Left hindlimb (tissue), 1 donor: ENCODE measurements around the gene GJC2.

Experiments used
- DNase-seq: peaks from one replicate; pipeline ENCODE4 v3.0.0-alpha.2; 2018

The GJC2 gene

DNA sequence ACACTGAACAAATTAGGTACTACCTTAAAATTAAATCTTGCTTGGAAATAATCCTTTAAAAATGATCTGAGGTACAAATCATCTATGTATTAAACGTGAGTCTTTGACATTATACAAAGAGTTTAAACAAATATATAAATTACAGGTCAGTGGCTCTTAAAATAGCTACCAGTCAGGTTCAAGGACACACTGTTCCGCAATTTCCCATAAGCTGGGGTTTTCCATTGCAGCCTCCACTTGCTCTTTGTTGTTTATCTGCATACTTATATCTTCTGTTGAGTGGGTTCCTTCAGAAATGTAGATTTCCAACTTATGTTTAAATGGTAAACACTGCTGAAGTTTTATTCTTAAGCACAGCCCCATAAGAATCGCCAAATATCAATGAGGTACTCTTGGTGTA, 34.9 kb upstream of the GJC2 start:
- no peak for DNase-seq

DNA sequence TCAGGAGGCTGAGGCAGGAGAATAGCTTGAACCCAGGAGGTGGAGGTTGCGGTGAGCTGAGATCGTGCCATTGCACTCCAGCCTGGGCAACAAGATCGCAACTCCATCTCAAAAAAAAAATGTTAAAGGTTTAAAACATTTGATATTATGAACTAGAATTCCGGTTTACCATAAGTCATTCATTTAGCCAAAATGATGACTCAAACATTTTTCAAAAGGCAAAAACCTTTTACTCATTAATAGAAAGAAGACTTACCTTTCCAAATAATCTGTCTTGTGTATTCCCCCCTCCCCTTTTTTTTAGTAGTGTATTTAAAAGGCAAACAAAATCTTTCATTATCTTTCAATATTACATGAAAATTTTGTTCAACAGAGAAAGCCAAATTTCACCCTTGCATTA, 32.4 kb upstream of the GJC2 start:
- no peak for DNase-seq

DNA sequence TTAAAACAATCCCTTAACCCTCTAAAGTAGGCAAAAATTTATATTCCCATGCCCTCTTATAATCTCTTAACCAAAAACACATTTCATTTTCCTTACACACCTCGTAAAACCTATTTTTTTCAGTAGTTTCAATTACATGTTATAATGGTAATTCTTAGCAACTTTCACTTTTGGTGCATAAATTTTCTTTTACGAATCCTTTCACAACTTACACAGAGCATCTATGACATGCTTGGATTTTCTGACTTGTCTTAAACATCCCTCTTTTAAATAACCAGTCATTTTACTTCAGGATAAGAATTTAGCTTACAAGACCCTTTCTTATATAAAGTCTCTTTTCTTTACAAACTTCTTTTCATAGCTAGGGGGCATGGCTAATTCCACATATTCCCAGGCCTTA, 31.7 kb upstream of the GJC2 start:
- DNase-seq = no peak

DNA sequence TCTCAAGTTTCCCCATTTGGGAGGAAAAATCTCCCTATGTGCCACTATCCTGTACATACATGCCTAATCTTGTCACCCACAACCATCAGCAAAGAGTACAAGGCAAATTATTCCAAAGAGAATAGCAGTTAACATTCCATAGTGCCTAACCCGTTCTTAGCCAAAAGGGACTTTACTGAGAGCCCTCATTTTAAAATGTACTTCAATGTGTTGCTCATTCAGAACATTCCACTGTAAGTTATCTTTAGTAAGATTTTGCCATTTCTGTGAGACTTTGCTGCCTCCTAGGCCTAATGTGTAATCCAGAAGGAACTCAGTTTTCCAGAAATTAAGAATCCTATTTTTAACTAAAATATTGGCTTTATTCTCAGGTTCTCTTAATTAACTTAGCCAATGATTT, 29.4 kb upstream of the GJC2 start:
- no peak for DNase-seq

DNA sequence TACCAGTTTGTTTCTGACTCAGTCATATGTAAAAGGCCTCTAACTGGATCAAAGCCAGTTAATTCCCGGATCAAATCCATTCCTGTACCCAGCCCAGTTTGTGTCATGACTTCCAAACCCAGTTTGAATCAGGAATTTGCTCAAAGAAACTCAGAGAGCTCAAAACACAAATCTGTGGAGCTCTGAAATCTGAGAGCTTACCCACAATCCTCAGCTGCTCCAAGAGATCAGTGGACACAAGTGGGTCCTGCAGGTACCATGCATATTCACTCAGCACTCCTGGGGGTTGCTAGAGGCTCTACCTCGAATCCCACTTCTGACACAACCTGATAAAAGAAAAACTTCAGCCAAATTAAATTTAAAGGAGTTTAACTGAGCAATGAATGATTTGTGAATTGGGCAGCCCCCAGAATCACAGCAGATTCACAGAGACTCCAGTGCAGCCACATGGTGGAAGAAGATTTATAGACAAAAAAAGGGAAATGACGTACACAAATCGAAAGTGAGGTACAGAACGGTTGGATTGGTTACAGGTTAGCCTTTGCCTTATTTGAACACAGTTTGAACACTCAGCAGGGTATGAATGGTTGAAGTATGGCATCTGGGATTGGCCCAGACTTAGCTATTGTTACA, 28.8 kb upstream of the GJC2 start:
- DNase-seq = no peak

DNA sequence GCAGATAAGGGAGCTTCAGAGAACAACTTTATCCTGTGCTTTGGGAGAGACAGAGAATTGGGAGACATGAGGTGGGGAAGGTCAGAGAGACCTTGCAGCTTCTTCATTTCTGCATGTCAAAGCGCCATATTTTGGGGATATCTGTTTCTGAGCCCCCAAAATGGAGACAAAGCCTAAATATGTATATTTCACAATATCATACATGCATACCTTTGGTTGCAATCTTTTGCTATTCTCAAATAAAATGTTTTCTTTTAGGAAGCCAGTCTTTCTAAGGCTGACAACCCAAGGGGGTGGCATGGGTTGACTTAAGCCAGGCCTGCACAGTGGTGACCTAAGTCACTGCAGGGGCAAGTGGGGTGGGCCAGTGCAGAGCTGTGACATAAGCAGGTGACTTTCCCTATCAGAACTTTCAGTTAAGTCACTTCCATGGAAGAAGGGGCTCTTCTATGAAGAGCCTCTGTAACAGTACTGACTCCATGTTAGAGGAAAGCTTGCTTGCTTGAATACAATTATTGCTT, 26.7 kb upstream of the GJC2 start:
- no peak for DNase-seq

DNA sequence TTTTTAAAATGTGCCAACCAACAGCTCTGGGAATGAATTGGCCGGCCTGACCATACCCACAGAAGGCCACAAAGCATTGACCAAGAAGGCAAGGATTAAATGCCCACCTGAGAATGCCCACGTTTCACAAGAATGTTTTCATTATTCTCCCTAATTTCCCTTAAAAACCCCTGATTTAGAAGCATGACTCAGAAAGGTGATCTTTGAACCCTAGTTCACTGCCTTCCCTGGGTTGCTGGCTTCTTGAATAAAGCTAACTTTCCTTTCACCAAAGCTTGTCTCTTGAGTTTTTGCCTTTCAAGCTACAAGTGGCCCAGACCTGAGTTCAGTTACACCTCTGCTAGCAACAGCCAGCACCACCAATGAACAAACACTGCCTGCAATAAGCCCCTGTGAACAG, 26.2 kb upstream of the GJC2 start:
- DNase-seq = no peak

DNA sequence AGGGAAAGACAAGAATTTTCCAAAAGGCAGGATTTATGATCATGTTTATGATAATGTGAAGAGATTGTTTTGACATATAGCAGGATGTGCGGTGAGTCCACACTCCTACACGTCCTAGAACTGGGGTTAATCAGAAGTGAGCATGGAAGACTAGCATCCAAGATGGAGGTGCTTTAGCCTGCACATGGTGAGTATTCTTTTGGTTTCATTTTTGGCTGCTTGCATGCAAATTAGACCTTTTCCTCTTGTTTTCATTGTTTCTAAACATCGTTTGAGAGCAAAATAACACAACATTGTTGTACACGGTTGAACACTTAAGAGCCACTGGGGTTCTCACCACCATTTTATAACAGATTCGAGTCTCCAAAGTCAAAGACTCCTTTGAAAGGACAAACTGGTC, 24.5 kb upstream of the GJC2 start:
- DNase-seq = no peak

DNA sequence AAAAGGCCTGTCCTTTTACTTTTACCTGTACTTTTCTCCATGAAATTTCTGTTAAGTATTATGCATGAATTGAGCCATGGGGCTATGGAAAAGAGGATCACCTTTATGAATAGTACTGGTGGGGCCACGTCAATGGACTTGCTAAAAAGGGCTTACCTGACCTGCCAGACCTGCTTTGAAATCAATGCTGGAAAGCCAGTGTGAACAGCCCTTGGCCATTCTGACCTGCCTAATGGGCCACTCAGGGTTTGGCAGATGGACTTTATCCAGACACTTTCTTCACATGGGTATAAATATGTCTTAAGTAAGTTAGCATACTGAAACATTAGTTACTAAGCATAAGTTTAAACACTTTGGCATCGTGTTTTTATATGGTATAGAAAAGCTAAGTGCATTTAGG, 18.0 kb upstream of the GJC2 start:
- no peak for DNase-seq

DNA sequence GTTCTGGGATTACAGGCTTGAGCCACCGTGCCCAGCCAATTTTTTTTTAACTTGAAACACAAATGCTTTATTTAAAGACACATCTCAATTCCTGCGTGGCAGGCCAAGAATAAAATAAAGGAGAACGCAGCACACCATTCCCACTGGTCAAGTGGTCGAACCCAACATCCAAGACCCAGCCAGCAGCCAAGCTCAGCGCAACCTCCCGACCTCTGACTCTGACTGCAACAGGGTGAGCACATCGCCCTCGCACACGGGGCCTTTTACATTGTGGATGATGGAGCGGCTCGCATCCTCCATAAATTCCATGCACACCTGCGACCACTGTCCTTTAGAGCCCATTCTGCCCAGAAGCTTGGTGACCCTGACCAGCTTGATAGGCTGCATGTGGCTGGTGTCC, 15.1 kb upstream of the GJC2 start:
- no peak for DNase-seq

DNA sequence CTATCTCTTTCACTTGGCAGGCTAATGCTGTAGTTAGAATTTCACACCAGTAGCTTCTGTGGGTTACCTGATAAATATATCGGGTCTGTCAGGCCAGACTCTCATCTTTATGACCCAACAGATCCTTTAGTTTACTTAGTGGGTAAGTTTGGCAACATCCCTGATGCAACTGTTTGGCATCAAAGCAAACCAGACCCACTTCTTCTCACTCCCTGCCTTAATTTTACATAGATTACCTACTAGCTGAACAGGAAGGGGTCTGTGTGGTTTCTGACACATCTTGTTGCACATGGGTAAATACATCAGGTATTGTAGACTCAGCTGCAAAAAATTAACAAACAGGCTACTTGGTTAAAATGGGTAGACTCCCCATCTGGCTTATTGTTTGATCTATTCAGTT, 12.8 kb upstream of the GJC2 start:
- DNase-seq = no peak

DNA sequence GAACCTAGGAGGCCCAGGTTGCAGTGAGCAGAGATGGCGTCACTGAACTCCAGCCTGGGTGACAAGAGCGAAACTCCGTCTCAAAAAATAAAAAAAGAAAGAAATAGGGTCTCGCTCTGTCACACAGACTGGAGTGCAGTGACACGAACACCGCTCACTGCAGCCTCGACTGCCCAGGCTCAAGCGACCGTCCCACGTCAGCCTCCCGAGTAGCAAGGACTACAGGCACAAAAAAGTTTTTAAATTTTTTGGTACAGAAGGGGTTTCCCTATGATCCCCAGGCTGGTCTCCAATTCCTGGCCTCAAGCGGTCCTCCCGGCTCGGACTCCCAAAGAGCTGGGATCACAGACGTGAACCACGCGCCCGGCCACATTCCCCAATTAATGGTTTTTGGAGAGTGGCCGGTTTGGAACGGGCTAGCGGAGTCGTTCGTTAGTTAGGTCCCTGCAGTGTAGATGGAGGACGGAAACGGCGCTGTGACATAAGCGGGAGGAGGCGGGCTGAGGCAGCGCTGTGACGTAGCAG, 10.3 kb upstream of the GJC2 start:
- DNase-seq = no peak

DNA sequence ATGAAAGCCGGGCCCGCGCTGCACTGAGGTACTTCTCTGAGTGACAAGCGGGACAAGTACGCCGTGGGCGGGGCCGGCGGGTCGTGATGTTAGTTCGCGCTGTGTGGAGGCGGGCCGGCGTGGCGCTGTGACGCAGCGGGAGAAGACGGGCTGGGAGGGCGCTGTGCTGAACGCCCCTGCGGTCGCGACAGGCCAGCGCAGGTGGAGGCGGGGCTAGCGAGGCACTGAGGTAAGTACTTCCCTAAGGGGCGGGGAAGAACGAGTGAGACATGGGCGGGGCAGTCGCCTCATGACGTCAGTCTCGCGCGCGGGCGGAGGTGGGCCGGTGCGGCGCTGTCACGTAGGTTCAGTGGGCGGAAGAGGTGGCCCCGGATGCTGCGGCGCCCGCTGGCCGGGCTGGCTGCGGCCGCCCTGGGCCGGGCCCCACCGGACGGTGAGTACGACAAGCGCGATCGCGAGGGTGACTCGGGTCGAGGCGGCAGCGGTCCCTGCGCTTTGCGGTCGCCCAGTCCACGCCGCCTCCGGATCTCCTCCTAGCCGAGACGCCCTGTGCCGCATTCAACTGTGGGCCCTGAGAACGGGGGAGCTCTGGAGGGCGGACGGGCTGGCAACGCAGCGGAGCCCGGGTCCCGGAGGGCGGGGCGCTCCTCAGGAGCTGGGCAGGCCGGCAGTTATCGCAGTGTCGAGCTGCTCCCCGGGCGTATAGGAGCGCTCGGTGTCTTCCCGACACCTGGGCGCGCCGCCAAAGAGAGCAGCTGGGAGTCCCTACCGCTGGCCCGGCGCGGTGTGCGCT, 9.6 kb upstream of the GJC2 start, which contains the start of gene GUK1:
TSS of gene GUK1 (plus strand) at position 349 of the 793 bp plus-strand sequence. CDS start at position 373, 24 bp downstream.
- peak; percentile 99 for DNase-seq

DNA sequence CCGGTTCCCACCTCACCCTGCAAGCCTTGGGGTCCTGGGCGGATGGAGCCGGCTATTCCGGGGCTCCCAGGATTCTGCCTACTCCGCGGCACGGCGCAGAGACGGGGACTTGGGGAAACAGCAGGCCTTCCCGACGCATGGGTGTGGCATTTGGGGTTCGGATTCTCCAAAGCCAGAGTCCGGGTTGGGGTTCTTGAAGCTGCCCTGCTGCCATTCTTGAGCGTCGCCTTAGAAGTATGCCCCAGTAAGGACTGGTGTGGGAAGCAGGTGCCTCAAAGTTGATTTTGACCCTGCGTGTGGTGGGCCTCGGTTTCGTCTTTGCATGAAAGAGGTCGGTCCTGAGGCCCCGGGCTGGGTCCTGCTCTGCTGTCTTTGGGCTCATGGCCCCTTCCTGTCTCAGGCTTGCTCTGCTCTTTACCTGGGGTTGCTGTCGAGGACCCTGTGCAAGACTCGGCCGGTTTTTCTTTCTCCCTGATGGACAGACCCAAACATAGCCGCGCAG, 9.0 kb upstream of the GJC2 start:
- DNase-seq = no peak

DNA sequence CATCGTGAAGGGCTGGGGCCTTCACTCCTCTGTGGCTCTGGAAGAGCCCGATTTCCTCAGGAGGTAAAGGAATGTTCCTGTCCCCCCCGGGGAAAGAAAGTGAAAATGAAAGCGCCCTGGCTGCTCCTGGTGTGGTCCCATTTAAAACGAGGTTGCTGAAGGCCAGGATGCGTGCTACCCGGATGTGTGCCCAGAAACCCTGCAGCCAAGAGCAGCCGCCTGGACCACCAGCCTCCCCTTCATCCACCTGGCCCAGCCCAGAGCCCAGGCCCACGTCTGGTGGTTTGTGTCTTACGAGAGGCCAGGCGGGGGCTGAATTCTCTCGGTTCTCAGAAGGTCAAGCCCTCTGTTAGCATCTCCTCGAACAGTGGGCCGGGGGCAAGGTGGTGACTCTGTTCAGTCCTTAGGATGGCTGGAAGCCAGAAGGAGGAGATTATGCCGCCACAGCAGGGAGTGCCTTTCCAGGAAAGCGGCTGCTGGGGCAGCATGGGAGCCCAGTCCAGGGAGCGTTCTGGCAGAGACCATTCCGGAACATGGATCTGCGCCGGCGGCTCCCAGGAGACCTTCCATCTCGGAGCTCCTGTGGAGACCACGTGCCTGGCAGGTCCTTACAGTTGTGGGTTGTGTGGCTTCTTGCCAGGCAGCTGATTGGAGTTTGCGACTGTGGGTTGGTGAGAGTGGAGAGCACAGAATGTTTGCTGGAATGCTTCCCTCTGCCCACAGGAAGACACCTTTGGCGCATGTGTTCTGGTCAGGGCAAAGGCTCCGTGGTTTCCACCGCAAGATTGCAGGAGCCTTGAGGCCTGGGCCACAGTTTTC, 8.3 kb upstream of the GJC2 start:
- DNase-seq = peak; percentile 69

DNA sequence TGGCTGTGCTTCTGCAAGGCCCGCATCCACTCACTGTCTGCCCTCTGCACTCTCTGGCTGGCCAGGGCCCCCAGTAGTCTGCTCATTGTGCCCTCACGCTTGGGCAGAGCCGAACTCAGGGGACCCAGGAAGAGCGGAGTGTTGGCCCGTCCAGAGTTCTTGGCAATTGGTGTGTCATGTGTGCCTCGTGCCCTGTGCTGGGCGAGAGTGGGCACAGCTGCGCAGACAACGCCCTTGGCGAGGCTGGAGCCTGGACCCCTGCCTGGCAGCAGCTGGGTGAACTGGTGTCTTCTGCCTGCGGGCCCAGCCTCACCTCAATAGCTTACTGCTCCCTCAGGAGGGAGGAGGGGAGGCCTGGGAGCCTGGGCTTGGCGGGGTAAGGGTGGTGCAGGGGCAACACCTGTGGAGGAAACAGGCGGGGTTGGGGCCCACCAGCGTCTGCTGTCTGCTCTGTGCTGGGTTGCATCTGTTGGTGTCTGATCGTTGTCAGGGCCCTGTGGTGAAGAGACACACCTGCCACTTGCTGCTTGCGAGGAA, 7.5 kb upstream of the GJC2 start:
- peak; percentile 34 for DNase-seq

DNA sequence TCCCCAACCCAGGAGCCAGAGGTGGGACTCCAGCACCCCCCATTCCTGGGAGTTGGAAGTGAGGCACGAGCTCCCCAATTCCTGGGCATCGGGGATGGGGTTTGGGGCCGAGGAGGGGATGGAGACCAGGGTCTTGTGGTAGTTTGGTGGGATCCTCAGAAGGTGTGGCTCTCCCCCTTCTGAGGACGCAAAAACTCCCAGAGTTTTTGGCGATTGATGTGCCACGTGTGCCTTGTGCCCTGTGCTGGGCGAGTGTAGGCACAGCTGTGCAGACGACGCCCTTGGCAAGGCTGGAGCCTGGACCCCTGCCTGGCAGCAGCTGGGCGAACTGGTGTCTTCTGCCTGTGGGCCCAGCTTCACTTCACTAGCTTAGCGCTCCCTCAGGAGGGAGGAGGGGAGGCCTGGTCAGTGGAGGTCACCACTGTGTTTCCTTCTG, 7.0 kb upstream of the GJC2 start:
- peak; percentile 49 for DNase-seq

DNA sequence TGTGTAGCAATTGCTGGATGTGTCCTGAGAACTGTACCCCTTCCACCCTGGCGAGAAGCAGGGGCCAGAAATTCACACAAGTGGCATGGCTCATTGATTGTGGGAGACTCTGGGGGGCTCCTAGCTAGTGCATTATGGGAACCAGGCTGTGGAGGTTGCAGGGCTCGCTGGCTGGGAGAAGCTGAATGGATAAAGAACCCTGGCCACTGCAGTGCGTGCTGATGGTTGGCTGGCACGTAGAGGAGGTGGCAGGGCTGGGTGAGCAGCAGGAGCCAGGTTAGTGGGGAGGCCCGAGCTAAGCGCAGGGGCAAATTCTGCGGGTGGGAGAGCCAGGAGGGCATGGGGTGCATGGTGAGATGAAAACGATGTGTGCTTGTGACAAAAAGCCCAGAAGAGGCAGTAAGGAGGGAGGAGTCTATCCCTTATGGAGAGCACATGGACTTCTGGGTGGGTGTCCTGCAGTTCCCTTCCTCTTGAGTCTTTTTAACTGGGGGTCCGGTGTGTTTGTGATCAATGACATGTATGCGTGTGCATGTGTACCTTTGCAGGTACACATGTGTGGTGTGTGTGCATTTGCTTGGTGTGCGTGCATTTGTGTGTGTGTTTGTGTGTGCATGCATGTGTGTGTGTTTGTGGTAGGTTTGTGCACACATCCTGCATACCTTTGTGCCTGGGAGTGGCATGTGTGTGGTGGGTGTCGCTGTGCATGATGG, 6.1 kb upstream of the GJC2 start:
- DNase-seq = no peak

DNA sequence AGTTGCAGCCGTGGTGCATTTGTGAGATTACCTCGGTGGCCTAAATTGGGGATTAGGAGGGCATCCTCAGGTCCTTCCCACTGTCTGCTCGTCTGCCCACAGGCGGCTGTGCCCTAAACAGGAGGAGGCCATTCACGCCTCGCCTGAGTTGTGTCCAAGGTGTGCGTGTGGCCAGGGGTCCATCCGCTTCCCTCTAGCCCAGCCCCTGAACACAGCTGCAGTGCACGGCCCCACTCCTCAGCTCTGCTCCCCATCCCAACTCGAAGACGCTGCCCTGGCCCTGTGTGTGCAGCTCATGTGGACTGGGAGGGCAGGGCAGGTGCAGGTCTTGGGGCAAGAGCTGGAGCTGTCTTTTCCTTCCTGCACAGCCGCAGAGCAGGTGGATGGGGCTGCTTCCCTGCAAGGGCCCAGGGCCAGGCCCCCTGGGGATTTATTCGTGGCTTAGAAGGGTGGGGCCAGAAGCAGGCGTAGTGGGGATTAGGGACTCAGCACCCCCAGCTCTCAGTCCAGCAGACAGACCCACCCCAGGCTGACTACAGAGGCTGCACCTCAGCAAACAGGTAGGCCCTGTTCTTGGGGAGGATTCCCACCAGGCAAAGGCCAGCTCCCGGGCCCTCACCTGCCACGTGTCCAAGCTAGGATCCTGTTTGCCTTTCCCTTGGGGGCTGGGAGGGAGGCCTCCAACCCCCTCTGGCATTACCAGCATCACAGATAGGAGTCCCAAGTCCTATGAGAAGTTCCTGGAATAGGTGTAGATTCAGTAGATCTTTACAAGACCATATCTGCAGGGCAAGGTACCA, 5.3 kb upstream of the GJC2 start:
- no peak for DNase-seq

DNA sequence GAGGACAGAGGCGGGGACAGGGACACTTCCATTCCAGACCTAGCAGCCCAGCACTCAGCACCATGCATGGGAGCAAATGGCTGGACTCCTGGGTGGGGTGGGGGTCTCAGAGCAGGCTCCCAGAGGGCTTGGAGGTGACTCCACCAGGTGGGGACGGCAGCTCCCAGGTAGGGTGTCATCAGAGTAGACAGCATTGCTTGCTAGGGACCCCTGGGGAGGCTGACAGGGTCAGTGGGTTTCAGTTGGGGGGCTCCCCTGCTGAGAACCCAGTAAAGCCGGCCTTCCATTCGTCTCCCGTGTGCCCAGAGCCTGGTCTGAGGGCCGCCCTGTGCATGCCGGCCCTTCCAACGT, 4.8 kb upstream of the GJC2 start:
- no peak for DNase-seq
